GM19438 (cell line): ENCODE results near the gene DERL3.

Experiments used
- ATAC-seq: cut with Tn5 transposase; IDR thresholded peaks from one replicate; pipeline ENCODE4 v1.9.1; 2021; ENCODE audit warnings: low read depth; ENCODE audit not compliant: unreplicated experiment

Gene DERL3

DNA sequence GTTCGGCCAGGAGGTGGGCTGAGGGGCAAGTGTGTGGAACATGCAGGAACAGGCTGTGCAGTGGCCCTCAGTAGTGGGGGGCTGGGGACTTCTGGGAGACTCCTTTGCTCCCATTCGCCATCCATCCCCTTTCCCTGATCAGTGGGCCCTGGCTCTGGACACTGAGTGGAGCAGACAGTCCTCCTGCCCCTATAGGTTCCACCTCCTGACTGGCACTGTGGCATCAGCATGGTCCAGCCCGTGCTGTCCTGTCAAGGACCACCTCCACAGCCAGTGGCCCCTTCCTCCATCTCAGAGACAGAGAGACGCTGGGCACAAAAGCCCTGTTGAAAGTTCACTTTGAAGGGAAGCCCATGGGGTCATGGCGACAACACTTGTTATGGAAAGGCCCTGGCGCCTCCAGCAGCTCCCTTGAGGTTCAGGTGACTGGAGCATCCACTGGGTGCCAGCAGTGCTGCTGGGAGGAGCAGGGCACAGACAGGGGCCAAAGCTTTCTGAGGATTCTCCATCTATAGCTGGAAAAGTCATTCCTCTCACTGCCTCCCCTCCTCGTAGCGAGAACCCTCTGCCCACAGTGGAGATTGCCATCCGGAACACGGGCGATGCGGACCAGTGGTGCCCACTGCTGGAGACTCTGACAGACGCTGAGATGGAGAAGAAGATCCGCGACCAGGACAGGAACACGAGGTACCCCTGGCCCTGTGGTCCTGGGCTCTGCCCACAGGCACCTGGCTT, 5.6 kb downstream of the DERL3 start:
- no peak for ATAC-seq

GRCh38 chr22:23832226-23833016, 6.4 kb downstream of the DERL3 start:
- no peak for ATAC-seq

GRCh38 chr22:23831781-23832180, 7.0 kb downstream of the DERL3 start:
- no peak for ATAC-seq

DNA sequence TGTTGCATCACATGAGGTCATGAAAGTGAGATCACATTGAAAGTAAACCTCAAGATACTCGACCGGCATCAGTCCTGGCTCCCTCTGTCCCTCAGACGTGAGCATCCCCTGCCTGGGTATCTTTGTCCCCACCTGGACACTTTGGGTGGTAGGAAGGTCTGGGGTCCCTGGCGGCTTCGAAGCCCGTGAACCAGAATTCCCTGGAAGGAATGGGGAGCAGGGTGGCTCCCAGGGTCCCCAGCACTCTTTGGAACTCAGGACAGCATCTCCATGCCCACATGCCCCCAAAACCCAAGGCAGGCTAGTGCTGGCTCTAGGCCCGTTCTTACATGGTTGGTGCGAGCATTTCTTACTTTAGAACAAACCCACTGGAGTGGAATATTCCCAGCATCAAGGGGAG, 7.5 kb downstream of the DERL3 start:
- no peak for ATAC-seq

DNA sequence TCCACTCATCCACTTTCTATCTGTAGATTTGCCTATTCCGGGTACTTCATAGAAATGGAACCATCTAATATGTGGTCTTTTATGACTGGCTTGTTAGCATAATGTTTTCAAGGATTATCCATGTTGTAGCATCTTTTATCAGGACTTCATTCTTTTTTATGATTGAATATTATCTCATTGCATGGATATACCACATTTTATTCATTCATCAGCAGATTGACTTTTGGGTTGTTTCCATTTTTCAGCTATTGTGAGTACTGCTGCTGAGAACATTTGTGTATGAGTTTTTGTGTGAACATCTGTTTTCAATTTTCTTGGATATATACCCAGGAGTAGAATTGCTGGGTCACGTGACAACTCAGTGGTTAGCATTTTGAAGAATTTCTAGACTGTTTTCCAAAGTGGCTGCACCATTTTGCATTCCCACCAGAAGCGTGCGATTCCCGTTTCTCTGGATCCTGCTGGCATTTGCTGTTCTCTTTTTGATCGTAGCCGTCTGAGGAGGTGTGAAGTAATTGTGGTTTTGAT, 8.9 kb downstream of the DERL3 start:
- no peak for ATAC-seq

DNA sequence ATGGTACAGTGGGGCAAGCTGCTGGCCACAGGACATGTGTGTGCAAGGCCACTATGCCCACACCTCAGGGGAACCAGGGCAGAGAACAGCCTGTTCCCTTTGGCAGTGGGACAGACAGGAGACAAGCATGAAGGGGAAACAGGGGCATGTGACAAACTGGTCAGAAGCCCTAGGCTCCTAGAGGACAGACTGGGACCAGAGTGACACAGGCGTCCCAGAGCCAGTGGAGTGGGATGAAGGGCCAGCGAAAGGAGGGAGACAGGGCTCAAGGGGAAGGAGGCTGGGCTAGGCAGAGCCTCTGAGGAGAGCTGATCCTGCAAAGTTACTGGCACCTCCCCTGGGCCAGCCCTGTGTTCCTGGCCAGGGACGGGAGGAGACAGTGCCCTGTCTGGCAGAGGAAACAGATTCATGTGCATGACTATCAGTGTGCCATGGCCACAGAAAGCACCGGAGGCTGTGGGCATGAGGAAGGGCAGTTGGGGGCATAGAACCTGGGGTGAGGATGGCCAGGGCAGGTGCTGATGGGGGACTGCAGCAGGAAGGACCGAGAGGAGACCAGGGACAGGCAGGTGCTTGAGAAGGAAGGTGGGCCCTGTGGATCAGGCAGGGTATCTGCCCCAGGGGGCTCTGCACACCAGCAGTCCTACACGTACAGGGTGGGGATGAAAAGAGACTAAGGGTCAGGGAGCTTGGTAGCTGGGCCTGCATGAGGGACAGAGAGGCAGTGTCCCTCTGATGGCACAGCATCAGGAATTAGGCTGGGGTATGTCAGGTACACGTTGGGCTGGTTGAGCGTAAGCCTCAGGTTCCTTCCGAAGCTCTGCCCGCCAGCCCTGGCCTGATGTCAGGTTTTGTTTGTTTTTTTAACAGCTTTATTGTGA, 9.8 kb downstream of the DERL3 start:
- ATAC-seq: no peak

GRCh38 chr22:23827351-23827995, 11.3 kb downstream of the DERL3 start:
- ATAC-seq: no peak

DNA sequence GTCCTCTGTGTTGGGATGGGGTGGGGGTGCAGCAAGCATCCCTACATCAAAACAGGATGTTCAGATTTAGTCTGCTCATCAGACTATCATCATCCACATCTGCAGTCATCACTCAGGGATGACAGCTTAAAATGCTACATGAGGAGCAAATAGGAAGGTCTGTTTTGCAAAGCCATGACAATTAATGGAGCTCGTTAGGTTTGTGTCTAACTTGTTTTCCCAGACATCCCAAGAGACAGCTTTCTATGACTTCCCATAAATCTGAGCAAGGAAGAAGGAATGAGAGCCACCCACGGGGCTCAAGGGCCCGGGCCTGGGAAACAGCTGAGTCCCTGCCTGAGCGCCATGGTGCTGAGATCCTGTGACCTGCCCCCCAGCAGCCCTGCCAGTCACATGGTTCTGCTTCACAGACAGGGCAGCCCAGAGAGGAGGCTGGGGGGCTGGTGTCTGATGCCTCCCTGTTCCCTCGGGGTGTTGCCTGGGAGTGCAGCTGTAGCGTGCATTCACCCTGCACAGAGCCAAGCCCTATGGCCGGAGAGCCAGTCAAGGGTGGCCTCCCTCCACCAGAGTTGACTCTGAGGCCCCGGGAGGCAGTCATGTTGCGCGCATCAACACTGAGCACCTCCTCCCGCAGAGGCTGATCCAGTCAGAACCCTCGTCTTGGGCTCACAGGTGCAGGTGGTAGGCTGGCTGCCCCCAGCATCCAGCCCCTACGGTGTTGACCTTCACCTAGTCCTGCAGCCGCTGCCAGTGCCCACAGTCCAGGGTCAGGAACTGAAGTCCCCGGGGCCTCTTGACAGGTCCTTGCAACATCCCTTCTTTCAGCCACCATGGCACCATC, 12.1 kb downstream of the DERL3 start:
- no peak for ATAC-seq

DNA sequence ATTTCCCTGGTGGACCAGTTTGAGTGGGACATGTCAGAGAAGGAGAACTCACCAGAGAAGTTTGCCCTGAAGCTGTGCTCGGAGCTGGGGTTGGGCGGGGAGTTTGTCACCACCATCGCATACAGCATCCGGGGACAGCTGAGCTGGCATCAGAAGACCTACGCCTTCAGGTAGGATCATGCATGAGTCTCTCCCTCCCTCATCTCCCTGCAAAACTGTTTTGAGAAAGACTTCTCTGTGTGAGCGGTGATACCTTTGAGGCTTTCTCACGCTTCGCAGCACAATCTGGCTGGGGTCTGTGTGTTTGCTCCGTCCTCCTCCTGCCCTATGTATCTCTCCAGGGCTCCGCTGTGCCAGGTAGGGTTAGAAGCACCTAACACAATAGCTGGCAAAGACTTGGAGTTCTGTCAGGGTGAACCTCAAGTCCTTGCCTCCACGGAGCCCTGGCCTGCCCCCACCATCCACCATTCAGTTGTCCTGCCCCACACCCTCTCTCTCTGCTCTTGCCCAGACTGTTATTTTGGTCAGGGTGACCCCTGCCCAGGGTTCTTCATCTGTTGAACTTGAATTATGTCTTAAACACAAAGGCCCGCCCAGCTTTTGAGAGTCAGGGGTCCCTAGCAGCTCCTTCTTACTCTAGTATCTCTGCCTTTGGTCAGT, 13.4 kb downstream of the DERL3 start:
- no peak for ATAC-seq

- ATAC-seq: no peak
These were observed 14.1 kb downstream of the DERL3 start for GRCh38 chr22:23824476-23825245.

- ATAC-seq: no peak
These were observed 15.4 kb downstream of the DERL3 start for GRCh38 chr22:23823331-23823791.

DNA sequence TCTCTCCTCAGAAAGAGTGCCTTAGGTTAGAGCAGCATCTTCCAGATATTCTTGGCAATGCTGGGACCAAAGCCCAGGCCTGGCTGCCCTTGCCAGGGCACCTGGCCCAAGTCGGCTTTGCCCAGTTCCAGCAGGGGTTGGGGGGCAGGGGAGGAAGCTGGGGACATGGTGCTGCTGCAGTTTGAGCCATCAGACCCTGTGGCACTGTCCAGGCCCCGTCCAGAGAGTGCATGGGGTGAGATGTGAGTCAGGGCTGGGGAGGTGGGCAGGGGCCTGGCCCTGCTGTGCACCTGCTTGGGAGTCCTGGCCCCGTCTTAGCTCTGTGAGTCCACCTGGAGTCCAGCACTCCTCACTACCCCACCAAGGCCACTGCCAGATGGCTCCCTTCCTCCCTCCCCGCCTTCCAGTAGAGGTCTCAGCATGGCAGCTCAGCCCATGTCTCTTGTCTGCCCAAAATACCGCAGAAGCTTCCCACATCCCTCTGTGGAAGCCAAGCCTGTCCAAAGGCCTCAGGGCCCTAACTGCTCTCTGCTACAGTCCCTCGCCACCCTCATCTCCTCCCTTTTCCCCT, 16.6 kb downstream of the DERL3 start:
- ATAC-seq: no peak

GRCh38 chr22:23820748-23821211, 18.0 kb downstream of the DERL3 start:
- no peak for ATAC-seq

DNA sequence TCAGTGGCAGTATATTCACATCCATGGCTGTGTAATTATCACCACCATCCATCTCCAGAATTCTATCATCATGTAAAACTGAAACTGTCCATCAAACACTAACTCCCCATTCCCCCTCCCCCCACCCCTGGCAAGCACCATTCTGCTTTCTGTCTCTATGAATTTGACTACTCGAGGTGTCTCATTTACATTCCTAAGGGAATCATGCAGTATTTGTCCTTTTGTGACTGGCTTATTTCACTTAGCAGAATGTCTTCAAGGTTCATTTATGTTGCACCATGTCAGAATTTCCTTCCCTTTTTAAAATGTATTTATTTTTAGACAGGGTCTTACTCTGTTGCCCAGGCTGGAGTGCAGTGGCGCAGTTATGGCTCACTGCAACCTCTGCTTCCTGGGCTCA, 20.3 kb downstream of the DERL3 start:
- ATAC-seq: no peak

GRCh38 chr22:23817146-23817545, 21.7 kb downstream of the DERL3 start:
- ATAC-seq: no peak

DNA sequence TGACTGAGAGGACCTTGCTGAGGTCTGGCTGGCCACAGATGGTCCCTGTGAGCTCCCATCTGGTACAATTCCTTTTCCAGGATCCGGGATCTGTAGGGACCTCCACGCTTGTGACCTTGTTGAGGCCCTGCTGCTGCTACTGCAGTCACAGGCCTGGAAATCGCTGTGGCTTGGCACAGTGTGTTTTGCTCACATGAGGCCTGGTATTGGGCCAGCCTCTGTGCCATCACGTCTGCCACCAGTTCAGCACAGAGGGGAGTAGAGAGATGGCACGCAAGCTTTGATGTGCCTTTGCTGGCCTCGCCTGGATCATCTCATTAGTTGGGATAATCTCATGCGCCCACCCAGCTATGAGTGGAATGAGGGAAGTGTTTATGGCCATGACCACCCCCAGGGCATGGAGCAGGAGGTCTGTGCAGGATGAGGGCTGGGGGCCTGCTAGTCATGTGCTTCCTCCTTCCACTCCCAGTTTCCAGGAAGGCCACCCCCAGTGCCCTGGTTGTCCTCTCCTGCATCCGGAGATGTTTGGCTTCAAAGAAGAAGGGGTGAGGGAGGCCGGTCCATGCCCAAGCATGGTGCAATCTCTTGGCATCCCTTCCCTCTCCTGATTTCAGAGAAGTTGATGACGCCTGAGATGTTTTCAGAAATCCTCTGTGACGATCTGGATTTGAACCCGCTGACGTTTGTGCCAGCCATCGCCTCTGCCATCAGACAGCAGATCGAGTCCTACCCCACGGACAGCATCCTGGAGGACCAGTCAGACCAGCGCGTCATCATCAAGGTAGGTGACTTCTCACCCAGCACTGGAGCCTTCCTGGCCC, 22.4 kb downstream of the DERL3 start:
- no peak for ATAC-seq
